PFSK-1 (cell line): ENCODE measurements around the gene RIPK1.

Experiments used
- POLR2AphosphoS5 ChIP-seq: IDR thresholded peaks from 2 replicates; pipeline ENCODE4 v1.6.1; 2012; ENCODE audit warnings: low read depth, mild to moderate bottlenecking, control low read depth, low read length, moderate library complexity
- REST ChIP-seq, 2 experiments: IDR thresholded peaks; 2 replicates each; pipeline versions ENCODE4 v1.6.1 to v1.8.0; 2011 to 2012; ENCODE audit warnings: low read depth in 2 of 2, low read length in 2 of 2, control low read depth in 1 of 2, inconsistent platforms in 1 of 2, mild to moderate bottlenecking in 1 of 2, moderate library complexity in 1 of 2; ENCODE audit not compliant: insufficient read depth in 1 of 2
- TAF1 ChIP-seq: IDR thresholded peaks from 2 replicates; pipeline ENCODE4 v1.6.1; 2012; ENCODE audit warnings: low read length, control low read depth, borderline replicate concordance; ENCODE audit not compliant: insufficient read depth

- TF ChIP-seq POLR2AphosphoS5 (no peak), REST (IDR thresholded peaks at IDR 0.05; ENCODE audit: insufficient read depth in 1 of 2, low read depth in 2 of 2, low read length in 2 of 2) (no peak), TAF1 (no peak)
Observed at GRCh38 chr6:3041606-3042005, 26.7 kb upstream of the RIPK1 start.
